Uterus (tissue), 2 donors: ENCODE measurements around the gene ZRANB3.

ENCODE experiments used
- CTCF ChIP-seq, 4 experiments: fragments of 200-600 bp in 2 of 4; fragments of 450-650 bp in 2 of 4; sonication (generic) in 2 of 4; IDR thresholded peaks; one replicate each; pipeline ENCODE4 v1.5.1; 2016 to 2019; ENCODE audit warnings: antibody characterized with exemption in 4 of 4, mild to moderate bottlenecking in 2 of 4, moderate library complexity in 1 of 4
- POLR2A ChIP-seq, 2 donors: fragments of 450-650 bp; IDR thresholded peaks; one replicate each; pipeline ENCODE4 v1.6.1; 2016; ENCODE audit warnings: antibody characterized with exemption in 2 of 2, mild to moderate bottlenecking in 1 of 2, moderate library complexity in 1 of 2

- no peak for TF ChIP-seq CTCF (IDR thresholded peaks at IDR 0.05)
- TF ChIP-seq POLR2A (IDR thresholded peaks at IDR 0.05) = no peak
Observed at GRCh38 chr2:135422898-135423297, 108.1 kb downstream of the ZRANB3 start.
